ENCODE measurements around the gene ADAMTSL3.

The ADAMTSL3 gene

GRCh38 chr15:83746231-83746630, 92.3 kb downstream of the ADAMTSL3 start:
- Histone ChIP-seq H3K36me3 (ENCODE audit: insufficient read depth, low read length) (no peaks in the 10 kb centered on the region), H3K9me2 (replicated peaks; ENCODE audit: low read depth, low read length) (no peaks in the 10 kb centered on the region), H3K79me2 (ENCODE audit: insufficient read depth, low read length) (no peaks in the 10 kb centered on the region), H2AFZ (ENCODE audit: low read length) (no peak overlapping the region), H3K4me1 (ENCODE audit: insufficient read depth, low read length, poor library complexity, severe bottlenecking) (no peaks in the 10 kb centered on the region), H3K4me3 (ENCODE audit: low read length, poor library complexity, severe bottlenecking) (no peak overlapping the region), H3K27me3 (ENCODE audit: insufficient read depth, low read length, poor library complexity, severe bottlenecking) (no peaks in the 10 kb centered on the region), H3F3A (ENCODE audit: low read depth) (no peaks in the 10 kb centered on the region), H3K4me2 (ENCODE audit: low read depth, low read length, poor library complexity, severe bottlenecking) (no peak overlapping the region), H4K20me1 (ENCODE audit: insufficient read depth, low read length, poor library complexity, severe bottlenecking) (no peaks in the 10 kb centered on the region), H3K9me3 (ENCODE audit: insufficient read depth, low read depth, low read length) (no peaks in the 10 kb centered on the region), H3K9ac (ENCODE audit: low read depth, low read length, poor library complexity, severe bottlenecking) (no peak overlapping the region)
- TF ChIP-seq CTCF (conservative IDR thresholded peaks at IDR 0.05; ENCODE audit: low read length) (no peak), EZH2phosphoT487 (IDR thresholded peaks at IDR 0.05; ENCODE audit: borderline replicate concordance) (no peak)

GRCh38 chr15:83747050-83747717, 93.3 kb downstream of the ADAMTSL3 start:
- Histone ChIP-seq H3K4me2 (ENCODE audit: low read depth, low read length, poor library complexity, severe bottlenecking) (no peak overlapping the region), H3K4me1 (ENCODE audit: insufficient read depth, low read length, poor library complexity, severe bottlenecking) (no peaks in the 10 kb centered on the region), H3K9me3 (ENCODE audit: insufficient read depth, low read depth, low read length) (no peaks in the 10 kb centered on the region), H3K9ac (ENCODE audit: low read depth, low read length, poor library complexity, severe bottlenecking) (no peak overlapping the region), H3K36me3 (ENCODE audit: insufficient read depth, low read length) (no peaks in the 10 kb centered on the region), H3K79me2 (ENCODE audit: insufficient read depth, low read length) (no peaks in the 10 kb centered on the region), H3K27me3 (ENCODE audit: insufficient read depth, low read length, poor library complexity, severe bottlenecking) (no peaks in the 10 kb centered on the region), H4K20me1 (ENCODE audit: insufficient read depth, low read length, poor library complexity, severe bottlenecking) (no peaks in the 10 kb centered on the region), H3K9me2 (replicated peaks; ENCODE audit: low read depth, low read length) (no peaks in the 10 kb centered on the region), H2AFZ (ENCODE audit: low read length) (no peak overlapping the region), H3K4me3 (ENCODE audit: low read length, poor library complexity, severe bottlenecking) (no peak overlapping the region), H3F3A (ENCODE audit: low read depth) (no peaks in the 10 kb centered on the region)
- TF ChIP-seq EZH2phosphoT487 (IDR thresholded peaks at IDR 0.05; ENCODE audit: borderline replicate concordance) (no peak), CTCF (conservative IDR thresholded peaks at IDR 0.05; ENCODE audit: low read length) (no peak)

GRCh38 chr15:83747718-83748110, 93.8 kb downstream of the ADAMTSL3 start:
- Histone ChIP-seq H3K9me2 (replicated peaks; ENCODE audit: low read depth, low read length) (no peaks in the 10 kb centered on the region), H3K4me2 (ENCODE audit: low read depth, low read length, poor library complexity, severe bottlenecking) (no peak overlapping the region), H3K4me3 (ENCODE audit: low read length, poor library complexity, severe bottlenecking) (no peak overlapping the region), H3K9me3 (ENCODE audit: insufficient read depth, low read depth, low read length) (no peaks in the 10 kb centered on the region), H4K20me1 (ENCODE audit: insufficient read depth, low read length, poor library complexity, severe bottlenecking) (no peaks in the 10 kb centered on the region), H3K27me3 (ENCODE audit: insufficient read depth, low read length, poor library complexity, severe bottlenecking) (no peaks in the 10 kb centered on the region), H3K4me1 (ENCODE audit: insufficient read depth, low read length, poor library complexity, severe bottlenecking) (no peaks in the 10 kb centered on the region), H3K36me3 (ENCODE audit: insufficient read depth, low read length) (no peaks in the 10 kb centered on the region), H2AFZ (ENCODE audit: low read length) (no peak overlapping the region), H3F3A (ENCODE audit: low read depth) (no peaks in the 10 kb centered on the region), H3K9ac (ENCODE audit: low read depth, low read length, poor library complexity, severe bottlenecking) (no peak overlapping the region), H3K79me2 (ENCODE audit: insufficient read depth, low read length) (no peaks in the 10 kb centered on the region)
- TF ChIP-seq EZH2phosphoT487 (IDR thresholded peaks at IDR 0.05; ENCODE audit: borderline replicate concordance) (no peak), CTCF (conservative IDR thresholded peaks at IDR 0.05; ENCODE audit: low read length) (no peak)
